ENCODE results near the gene CST4. TPM values are rescaled to one million over a fixed set of nuclear protein-coding genes. Genes with fewer than 3 reads are reported as not detected.

Gene CST4
- total RNA-seq, 1 experiment from 2014 or later: not detected

DNA sequence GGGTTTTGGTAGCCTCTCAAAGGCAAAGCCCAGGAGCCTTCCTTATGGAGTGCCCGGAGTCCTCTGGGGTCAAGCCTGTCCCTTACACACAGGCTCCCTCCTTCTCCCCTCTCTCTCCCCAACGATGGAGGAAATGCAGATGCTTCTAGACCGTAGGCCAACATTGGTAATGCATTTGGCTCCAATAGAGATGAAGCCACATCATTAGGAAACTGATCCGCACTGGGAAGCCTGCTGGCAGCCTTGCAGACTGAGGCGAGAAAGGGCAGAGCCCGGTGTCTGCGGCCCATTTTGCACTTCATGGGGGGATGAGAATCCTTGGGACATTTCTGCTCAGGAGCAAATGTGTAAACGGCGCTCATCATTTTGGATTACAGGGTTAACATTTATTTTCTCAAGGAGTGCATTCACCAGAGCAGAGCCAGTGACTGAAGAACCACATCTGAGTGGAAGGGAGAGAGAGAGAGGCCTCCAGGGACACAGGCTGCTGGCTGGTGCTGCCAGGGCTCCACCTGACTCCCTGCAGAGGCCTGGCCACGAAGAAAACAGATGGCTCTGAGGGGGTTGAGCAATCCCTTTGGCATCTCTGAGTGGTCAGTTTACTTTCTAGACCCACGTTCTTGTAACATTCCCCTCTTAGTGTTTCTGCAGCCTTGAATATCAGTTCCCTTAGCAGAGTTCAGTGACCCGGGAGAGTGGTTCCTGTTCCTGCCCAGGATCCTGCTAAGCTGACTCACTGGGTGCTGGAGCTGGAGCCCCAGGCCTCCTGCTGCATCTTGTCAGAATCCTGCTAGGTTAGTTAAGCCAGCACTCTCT lies 46.7 kb downstream of the CST4 start:
- BruUV-seq (replicated peaks): no TSS peak
- no peak for DNase-seq
- Mint-ChIP-seq H3K4me3 (ENCODE audit: low read depth, unreplicated experiment) (no peak overlapping the region), H3K36me3 (ENCODE audit: insufficient read depth, unreplicated experiment) (peaks cover 2% of the 10 kb centered on the region), H3K27ac (ENCODE audit: unreplicated experiment) (no peak overlapping the region), H3K27me3 (ENCODE audit: unreplicated experiment) (no peaks in the 10 kb centered on the region), H3K9me3 (ENCODE audit: low read depth, unreplicated experiment) (no peaks in the 10 kb centered on the region), H3K4me1 (ENCODE audit: low read depth, unreplicated experiment) (no peaks in the 10 kb centered on the region)
- TF ChIP-seq, protein P1, sequence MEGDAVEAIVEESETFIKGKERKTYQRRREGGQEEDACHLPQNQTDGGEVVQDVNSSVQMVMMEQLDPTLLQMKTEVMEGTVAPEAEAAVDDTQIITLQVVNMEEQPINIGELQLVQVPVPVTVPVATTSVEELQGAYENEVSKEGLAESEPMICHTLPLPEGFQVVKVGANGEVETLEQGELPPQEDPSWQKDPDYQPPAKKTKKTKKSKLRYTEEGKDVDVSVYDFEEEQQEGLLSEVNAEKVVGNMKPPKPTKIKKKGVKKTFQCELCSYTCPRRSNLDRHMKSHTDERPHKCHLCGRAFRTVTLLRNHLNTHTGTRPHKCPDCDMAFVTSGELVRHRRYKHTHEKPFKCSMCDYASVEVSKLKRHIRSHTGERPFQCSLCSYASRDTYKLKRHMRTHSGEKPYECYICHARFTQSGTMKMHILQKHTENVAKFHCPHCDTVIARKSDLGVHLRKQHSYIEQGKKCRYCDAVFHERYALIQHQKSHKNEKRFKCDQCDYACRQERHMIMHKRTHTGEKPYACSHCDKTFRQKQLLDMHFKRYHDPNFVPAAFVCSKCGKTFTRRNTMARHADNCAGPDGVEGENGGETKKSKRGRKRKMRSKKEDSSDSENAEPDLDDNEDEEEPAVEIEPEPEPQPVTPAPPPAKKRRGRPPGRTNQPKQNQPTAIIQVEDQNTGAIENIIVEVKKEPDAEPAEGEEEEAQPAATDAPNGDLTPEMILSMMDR (IDR thresholded peaks at IDR 0.05; ENCODE audit: unreplicated experiment): no peak
- intact Hi-C loops (cut with micrococcal nuclease; ENCODE audit: unreplicated experiment): no loop called here
- CTCF ChIA-PET: no interaction called here

DNA sequence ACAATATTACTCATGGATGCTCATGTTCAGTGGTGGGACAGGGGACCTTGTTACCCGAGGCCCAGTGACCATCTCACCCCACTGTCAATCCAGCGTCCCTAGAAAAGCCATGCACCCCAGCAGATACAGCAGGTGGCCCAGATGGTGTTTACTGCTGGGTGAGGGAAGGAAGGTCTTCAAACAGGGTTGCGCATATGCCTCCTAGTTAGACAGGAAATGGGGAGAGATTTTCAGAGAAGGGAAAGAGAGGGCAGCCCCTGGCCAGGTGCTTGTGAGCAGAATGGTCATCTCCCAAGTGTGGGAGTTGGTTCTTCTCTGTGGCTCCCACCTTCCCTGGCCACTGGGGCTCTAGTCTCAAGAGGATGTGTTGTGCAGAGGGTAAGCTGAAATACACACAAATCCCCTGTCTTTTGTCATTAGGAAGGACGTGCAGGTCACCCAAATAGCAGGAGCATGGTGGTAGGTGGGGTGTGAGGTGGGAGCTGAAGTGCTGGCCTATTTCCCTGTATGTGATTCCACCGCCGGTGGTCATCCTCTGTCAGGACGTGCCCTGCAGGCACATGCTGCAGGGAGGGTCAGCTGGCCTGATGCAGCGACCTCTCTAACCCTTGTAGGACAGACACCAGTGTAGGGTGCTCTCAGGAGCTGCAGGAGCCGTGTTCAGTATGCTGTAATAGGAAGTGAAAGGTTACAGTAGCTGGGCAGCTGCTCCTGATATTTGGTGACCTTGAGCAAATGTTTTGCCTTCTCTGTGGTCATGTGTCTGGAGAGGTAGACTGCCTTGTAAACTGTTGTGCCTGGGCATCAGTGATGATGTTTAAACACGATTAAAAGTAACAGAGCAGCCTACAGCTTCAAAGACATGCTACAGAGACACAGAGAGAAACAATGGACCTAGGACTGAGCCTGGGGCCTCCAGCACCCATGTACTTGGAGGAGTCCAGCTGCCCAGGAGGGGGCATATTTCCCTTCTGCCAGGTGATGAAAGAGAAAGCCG lies 47.9 kb downstream of the CST4 start:
- no peak for DNase-seq
- Mint-ChIP-seq H3K4me1 (ENCODE audit: low read depth, unreplicated experiment) (no peaks in the 10 kb centered on the region), H3K36me3 (ENCODE audit: insufficient read depth, unreplicated experiment) (peaks cover 8% of the 10 kb centered on the region), H3K27ac (ENCODE audit: unreplicated experiment) (no peak overlapping the region), H3K27me3 (ENCODE audit: unreplicated experiment) (no peaks in the 10 kb centered on the region), H3K9me3 (ENCODE audit: low read depth, unreplicated experiment) (no peaks in the 10 kb centered on the region), H3K4me3 (ENCODE audit: low read depth, unreplicated experiment) (no peak overlapping the region)
- BruUV-seq (replicated peaks): no TSS peak
- intact Hi-C loops (cut with micrococcal nuclease; ENCODE audit: unreplicated experiment): no loop called here
- CTCF ChIA-PET: no interaction called here
- TF ChIP-seq, protein P1 (IDR thresholded peaks at IDR 0.05; ENCODE audit: unreplicated experiment): no peak

DNA sequence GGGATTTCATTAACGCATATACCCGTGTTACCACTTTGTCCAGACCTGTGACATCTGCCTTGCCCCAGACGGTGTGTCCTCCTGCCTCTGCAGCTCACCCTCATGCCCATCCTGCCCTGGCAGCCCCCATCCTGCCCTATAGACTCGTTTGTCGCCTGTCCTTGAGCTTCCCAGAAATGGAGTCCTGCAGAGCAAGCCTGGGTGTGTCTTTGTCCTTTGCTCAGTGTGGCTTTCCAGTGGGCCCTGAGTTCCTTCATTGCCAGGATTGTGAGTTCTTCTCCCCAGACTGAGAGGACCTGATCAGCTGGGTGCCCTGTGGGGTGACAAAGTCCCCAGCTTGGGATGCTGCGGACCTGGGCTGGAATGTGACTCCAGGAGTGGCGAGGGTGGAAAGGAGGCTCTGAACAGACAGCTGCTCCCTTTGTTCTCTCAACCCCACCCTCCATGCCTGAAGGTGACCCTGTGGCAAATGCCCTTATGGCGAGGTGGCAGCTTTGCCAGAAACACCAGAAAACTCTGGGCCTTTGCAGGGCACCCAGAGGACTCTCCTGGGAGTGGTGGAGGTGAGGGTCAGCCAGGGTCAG lies 48.7 kb downstream of the CST4 start:
- TF ChIP-seq, protein P1 (IDR thresholded peaks at IDR 0.05; ENCODE audit: unreplicated experiment): no peak
- CTCF ChIA-PET: no interaction called here
- Mint-ChIP-seq H3K4me1 (ENCODE audit: low read depth, unreplicated experiment) (no peaks in the 10 kb centered on the region), H3K4me3 (ENCODE audit: low read depth, unreplicated experiment) (no peak overlapping the region), H3K36me3 (ENCODE audit: insufficient read depth, unreplicated experiment) (peaks cover 8% of the 10 kb centered on the region), H3K27me3 (ENCODE audit: unreplicated experiment) (no peaks in the 10 kb centered on the region), H3K27ac (ENCODE audit: unreplicated experiment) (no peak overlapping the region), H3K9me3 (ENCODE audit: low read depth, unreplicated experiment) (no peaks in the 10 kb centered on the region)
- no TSS peak for BruUV-seq (replicated peaks)
- no peak for DNase-seq
- intact Hi-C loops (cut with micrococcal nuclease; ENCODE audit: unreplicated experiment): no loop called here

DNA sequence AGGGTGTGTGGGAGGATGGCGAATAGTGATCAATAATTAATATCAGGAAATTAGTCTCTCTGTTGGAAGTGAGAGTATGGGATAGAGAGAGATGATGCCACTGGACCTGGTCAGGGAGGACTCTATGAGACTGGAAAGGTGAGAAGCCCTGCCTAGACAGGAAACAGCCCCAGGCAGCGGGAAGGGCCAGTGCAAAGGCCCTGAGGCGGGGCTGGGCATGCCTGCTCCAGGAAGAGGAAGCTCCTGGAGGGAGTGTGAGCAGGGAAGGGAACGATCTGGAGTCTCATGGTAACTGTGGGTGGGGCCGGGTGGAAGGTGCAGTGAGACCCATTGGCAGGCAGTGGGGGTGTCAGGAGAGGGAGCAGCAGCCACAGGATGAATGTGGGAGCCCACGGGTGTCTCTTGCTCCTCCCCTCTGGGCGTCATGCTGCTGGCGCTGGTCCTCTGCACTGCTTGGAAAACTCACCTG lies 49.3 kb downstream of the CST4 start:
- BruUV-seq (replicated peaks): no TSS peak
- Mint-ChIP-seq H3K36me3 (ENCODE audit: insufficient read depth, unreplicated experiment) (peaks cover 8% of the 10 kb centered on the region), H3K4me3 (ENCODE audit: low read depth, unreplicated experiment) (no peak overlapping the region), H3K27me3 (ENCODE audit: unreplicated experiment) (no peaks in the 10 kb centered on the region), H3K9me3 (ENCODE audit: low read depth, unreplicated experiment) (no peaks in the 10 kb centered on the region), H3K27ac (ENCODE audit: unreplicated experiment) (no peak overlapping the region), H3K4me1 (ENCODE audit: low read depth, unreplicated experiment) (no peaks in the 10 kb centered on the region)
- CTCF ChIA-PET: no interaction called here
- DNase-seq: no peak
- TF ChIP-seq, protein P1 (IDR thresholded peaks at IDR 0.05; ENCODE audit: unreplicated experiment): no peak
- intact Hi-C loops (cut with micrococcal nuclease; ENCODE audit: unreplicated experiment): no loop called here

Data from Calu3 (cell line).